ENCODE results near the gene FBXO41.

DNA sequence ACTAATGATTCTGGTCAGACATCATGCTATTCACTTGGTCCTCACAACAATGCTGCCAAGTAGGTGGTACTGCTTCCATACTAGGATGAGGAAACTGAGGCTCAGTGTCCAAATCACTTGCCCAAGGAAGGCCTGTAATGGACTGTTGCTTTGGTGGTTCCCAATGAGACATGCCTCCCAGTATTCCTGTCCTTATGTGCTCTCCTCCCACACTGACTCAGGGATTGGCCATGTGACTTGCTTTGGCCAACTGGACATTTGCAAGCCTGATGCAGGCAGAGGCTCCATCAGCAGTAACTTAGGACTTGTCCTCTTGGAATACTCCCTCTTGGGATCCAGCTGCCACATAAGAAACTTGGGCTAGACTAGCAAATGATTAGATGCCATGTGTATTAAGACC lies 3.0 kb downstream of the FBXO41 start:
- TF ChIP-seq, protein P1, sequence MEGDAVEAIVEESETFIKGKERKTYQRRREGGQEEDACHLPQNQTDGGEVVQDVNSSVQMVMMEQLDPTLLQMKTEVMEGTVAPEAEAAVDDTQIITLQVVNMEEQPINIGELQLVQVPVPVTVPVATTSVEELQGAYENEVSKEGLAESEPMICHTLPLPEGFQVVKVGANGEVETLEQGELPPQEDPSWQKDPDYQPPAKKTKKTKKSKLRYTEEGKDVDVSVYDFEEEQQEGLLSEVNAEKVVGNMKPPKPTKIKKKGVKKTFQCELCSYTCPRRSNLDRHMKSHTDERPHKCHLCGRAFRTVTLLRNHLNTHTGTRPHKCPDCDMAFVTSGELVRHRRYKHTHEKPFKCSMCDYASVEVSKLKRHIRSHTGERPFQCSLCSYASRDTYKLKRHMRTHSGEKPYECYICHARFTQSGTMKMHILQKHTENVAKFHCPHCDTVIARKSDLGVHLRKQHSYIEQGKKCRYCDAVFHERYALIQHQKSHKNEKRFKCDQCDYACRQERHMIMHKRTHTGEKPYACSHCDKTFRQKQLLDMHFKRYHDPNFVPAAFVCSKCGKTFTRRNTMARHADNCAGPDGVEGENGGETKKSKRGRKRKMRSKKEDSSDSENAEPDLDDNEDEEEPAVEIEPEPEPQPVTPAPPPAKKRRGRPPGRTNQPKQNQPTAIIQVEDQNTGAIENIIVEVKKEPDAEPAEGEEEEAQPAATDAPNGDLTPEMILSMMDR (IDR thresholded peaks at IDR 0.05) = no peak
- no peak for TF ChIP-seq POLR2A (IDR thresholded peaks at IDR 0.05)
